HepG2 (cell line): ENCODE data around the gene NT5C. TPM values are rescaled to one million over a fixed set of nuclear protein-coding genes. Genes with fewer than 3 reads are reported as not detected.
A peak's percentile ranks its signal among the peaks of the same experiment; 100 is the strongest.

Experiments
- HIVEP1 ChIP-seq: sonication (generic); formaldehyde crosslinking; IDR thresholded peaks from 2 replicates; pipeline ENCODE4 v1.4.0; 2020; ENCODE audit warnings: mild to moderate bottlenecking, missing genetic modification reagents
- NFKB2 ChIP-seq: sonication (generic); formaldehyde crosslinking; IDR thresholded peaks from 2 replicates; pipeline ENCODE4 v1.4.0; 2020; ENCODE audit warnings: missing genetic modification reagents, borderline replicate concordance
- TCF7 ChIP-seq: sonication (generic); IDR thresholded peaks from 2 replicates; pipeline ENCODE4 v1.6.1; 2016; ENCODE audit warnings: antibody characterized with exemption, low read depth
- WIZ ChIP-seq: sonication (generic); formaldehyde crosslinking; IDR thresholded peaks from 2 replicates; pipeline ENCODE4 v1.5.1; 2020; ENCODE audit warnings: mild to moderate bottlenecking, missing genetic modification reagents
- ZNF337 ChIP-seq: sonication (generic); formaldehyde crosslinking; IDR thresholded peaks from 2 replicates; pipeline ENCODE4 v1.5.1; 2020; ENCODE audit warnings: missing genetic modification reagents, low read depth, mild to moderate bottlenecking, borderline replicate concordance
- ZNF782 ChIP-seq: sonication (generic); formaldehyde crosslinking; IDR thresholded peaks from 2 replicates; pipeline ENCODE4 v1.4.0; 2020; ENCODE audit warnings: missing genetic modification reagents, mild to moderate bottlenecking, borderline replicate concordance
- ZNF788 ChIP-seq: sonication (generic); formaldehyde crosslinking; IDR thresholded peaks from 2 replicates; pipeline ENCODE4 v1.5.0; 2020; ENCODE audit warnings: mild to moderate bottlenecking, missing genetic modification reagents, borderline replicate concordance
- polyA plus RNA-seq, 8 experiments: library from polyadenylated mRNA; depleted of rRNA in 3 of 8; stranded (reverse) in 7 of 8; unstranded in 1 of 8; fragments of >200 nt; fragmentation: Illumina TruSeq in 4 of 8; extraction: Trizol in 4 of 8; gene quantifications; 2 replicates each; pipeline versions ENCODE4 v1.2.1 to v1.2.3, GENCODE V29; 2011 to 2016; ENCODE audit warnings: low read depth in 4 of 8, missing spikeins in 1 of 8, mixed read lengths in 1 of 8; ENCODE audit not compliant: insufficient read depth in 1 of 8
- total RNA-seq, 5 experiments: library from RNA; depleted of rRNA; stranded (reverse); fragments of >200 nt; fragmentation: Illumina TruSeq; extraction: Trizol; gene quantifications; 2 replicates each; pipeline ENCODE4 v1.2.3, GENCODE V29; 2016; ENCODE audit warnings: low read depth in 1 of 5
- TF ChIP-seq, protein P1 (sequence below): IDR thresholded peaks from 2 replicates; pipeline ENCODE4 v1.6.1; 2012; ENCODE audit warnings: low read length, improper control_type of control experiment
- TF ChIP-seq, protein P2 (sequence below): sonication (generic); formaldehyde crosslinking; IDR thresholded peaks from 2 replicates; pipeline ENCODE4 v1.4.0; 2020; ENCODE audit warnings: missing genetic modification reagents
- TF ChIP-seq, protein P3 (sequence below): sonication (generic); formaldehyde crosslinking; IDR thresholded peaks from 2 replicates; pipeline ENCODE4 v1.4.0; 2020; ENCODE audit warnings: mild to moderate bottlenecking, missing genetic modification reagents
- TF ChIP-seq, protein P4 (sequence below): sonication (generic); formaldehyde crosslinking; IDR thresholded peaks from 2 replicates; pipeline ENCODE4 v1.5.1; 2020; ENCODE audit warnings: missing genetic modification reagents, mild to moderate bottlenecking, borderline replicate concordance

Gene NT5C
- total and polyA plus RNA-seq, 2 of the 13 experiments (the other 11 are each of a cell fraction or from before 2014, with no cell fraction given), result 42.8 to 48.6 TPM

DNA sequence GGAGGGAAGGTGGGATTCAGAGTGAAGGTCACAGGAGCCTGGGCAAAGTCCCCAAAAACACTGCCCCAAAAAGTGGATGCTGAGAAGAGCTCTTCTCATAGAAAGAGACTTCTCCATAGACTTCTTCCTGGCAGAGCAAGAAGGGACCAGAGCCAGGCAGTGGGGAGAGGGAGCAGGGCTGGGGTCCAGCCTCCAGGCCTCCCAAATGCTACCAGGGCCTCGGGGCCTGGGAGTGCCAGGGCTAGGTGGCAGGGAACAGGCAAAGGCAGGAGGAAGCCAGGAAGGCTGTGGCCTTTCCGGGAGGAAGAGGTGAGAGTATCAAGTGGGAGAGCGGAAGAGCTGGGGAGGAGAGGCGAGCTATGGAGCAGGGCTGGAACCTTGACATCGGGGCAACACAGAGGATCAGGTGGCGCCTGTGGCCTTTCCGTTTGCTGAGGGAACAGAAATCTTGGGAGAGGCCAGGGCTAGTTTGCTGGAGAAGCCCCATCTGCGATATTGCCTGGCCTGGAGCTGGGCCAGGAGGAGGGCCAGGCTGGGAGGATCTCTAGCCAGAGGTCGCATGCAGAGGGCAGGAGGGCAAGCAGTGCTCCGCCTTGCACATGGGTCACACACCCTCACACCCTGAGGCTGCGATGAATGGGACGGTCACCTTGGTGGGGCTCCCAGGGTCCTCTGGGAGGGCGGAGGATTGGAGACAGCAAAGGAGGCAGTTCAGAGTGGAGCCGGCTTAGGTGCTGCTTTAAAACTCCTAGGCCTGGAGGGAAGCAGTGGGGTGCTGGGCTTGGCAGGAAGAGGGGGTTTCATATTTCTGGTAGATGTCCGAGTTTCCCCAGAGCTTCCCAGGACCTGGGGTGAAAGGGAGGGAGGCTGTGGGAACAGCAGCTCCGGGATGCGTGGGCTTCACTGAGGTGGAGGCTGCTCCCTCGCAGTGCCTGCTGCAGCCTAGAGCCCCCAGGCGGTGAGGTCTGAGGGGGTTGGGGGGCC lies 40.4 kb downstream of the NT5C start (continued):
- TF ChIP-seq, protein P1, sequence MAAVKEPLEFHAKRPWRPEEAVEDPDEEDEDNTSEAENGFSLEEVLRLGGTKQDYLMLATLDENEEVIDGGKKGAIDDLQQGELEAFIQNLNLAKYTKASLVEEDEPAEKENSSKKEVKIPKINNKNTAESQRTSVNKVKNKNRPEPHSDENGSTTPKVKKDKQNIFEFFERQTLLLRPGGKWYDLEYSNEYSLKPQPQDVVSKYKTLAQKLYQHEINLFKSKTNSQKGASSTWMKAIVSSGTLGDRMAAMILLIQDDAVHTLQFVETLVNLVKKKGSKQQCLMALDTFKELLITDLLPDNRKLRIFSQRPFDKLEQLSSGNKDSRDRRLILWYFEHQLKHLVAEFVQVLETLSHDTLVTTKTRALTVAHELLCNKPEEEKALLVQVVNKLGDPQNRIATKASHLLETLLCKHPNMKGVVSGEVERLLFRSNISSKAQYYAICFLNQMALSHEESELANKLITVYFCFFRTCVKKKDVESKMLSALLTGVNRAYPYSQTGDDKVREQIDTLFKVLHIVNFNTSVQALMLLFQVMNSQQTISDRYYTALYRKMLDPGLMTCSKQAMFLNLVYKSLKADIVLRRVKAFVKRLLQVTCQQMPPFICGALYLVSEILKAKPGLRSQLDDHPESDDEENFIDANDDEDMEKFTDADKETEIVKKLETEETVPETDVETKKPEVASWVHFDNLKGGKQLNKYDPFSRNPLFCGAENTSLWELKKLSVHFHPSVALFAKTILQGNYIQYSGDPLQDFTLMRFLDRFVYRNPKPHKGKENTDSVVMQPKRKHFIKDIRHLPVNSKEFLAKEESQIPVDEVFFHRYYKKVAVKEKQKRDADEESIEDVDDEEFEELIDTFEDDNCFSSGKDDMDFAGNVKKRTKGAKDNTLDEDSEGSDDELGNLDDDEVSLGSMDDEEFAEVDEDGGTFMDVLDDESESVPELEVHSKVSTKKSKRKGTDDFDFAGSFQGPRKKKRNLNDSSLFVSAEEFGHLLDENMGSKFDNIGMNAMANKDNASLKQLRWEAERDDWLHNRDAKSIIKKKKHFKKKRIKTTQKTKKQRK, result no peak
- TF ChIP-seq, protein P2, sequence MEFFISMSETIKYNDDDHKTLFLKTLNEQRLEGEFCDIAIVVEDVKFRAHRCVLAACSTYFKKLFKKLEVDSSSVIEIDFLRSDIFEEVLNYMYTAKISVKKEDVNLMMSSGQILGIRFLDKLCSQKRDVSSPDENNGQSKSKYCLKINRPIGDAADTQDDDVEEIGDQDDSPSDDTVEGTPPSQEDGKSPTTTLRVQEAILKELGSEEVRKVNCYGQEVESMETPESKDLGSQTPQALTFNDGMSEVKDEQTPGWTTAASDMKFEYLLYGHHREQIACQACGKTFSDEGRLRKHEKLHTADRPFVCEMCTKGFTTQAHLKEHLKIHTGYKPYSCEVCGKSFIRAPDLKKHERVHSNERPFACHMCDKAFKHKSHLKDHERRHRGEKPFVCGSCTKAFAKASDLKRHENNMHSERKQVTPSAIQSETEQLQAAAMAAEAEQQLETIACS (CRISPR knock-in tag), result no peak
- TF ChIP-seq ZNF782 (peak; percentile 65; the same call in 1 of the 2 replicates), WIZ (CRISPR knock-in tag) (no peak), HIVEP1 (peak; percentile 74), ZNF788 (CRISPR knock-in tag) (no peak; the same call in 1 of the 2 replicates), ZNF337 (CRISPR knock-in tag) (no peak), TCF7 (no peak; the same call in 1 of the 2 replicates), NFKB2 (peak; percentile 68; the same call in 1 of the 2 replicates)
- TF ChIP-seq, protein P3, sequence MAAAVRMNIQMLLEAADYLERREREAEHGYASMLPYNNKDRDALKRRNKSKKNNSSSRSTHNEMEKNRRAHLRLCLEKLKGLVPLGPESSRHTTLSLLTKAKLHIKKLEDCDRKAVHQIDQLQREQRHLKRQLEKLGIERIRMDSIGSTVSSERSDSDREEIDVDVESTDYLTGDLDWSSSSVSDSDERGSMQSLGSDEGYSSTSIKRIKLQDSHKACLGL (CRISPR knock-in tag), result no peak
- TF ChIP-seq, protein P4, sequence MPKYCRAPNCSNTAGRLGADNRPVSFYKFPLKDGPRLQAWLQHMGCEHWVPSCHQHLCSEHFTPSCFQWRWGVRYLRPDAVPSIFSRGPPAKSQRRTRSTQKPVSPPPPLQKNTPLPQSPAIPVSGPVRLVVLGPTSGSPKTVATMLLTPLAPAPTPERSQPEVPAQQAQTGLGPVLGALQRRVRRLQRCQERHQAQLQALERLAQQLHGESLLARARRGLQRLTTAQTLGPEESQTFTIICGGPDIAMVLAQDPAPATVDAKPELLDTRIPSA (CRISPR knock-in tag), result 0 out of 2 replicates have a peak, but pooled peaks have one; percentile 48
